ENCODE data around the gene PPP1R3D. TPM values are rescaled to one million over a fixed set of nuclear protein-coding genes. Genes with fewer than 3 reads are reported as not detected.
A peak's percentile ranks its signal among the peaks of the same experiment; 100 is the strongest.

PPP1R3D gene
- total RNA-seq, 2 donors from 2014 or later, result 3.9 to 4.4 TPM

DNA sequence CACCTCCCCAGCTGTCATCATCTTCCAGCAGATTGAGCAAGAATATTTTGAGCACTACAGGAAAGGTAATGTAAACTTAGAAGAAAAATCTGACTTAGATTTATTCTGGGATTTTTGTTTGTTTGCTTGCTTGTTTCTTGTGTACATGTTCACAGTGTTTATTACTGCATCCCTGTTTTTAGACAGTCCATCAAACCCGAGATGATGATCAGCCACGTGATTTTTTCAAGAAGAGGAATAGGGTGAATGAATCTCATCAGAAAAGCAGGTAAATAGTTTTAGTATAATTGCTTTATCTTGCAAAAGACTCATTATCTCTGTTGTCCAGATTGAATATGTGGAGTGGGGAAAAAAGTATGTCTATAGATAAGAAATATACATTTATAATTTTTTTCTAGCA lies 2.1 kb upstream of the PPP1R3D start:
- H3K4me3 Mint-ChIP-seq, result no peak overlapping the region
- no peak for DNase-seq
- no peaks in the 10 kb centered on the region for H3K36me3 Mint-ChIP-seq (ENCODE audit: low read depth)
- H3K27ac Mint-ChIP-seq, result peak overlapping the region; percentile 97
- ATAC-seq, result no peak
- H3K27me3 Mint-ChIP-seq, result no peaks in the 10 kb centered on the region
- H3K9me3 ChIP-seq (ENCODE audit: control insufficient read depth, low read length, poor library complexity, severe bottlenecking), result no peaks in the 10 kb centered on the region
- peaks cover 24% of the 10 kb centered on the region for H3K4me1 Mint-ChIP-seq

DNA sequence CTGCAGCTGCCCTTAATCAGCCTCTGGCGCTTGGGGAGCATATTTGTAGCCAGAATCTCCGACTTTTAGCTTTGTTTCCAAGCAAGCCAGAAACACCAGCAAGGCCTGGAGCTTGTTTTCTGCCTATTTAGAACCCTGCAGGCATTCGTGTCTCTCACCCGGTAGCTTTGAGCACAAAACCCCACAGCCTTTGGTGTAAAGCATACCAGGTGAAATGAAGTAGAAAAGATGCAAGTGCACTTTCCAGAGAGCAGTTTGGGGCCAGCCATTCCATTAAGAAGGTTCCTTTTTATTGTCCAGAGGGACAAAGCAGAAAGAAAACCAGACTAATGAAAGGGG lies 820 bp upstream of the PPP1R3D start:
- peak overlapping the region; percentile 96 for H3K4me3 Mint-ChIP-seq
- peaks cover 30% of the 10 kb centered on the region for H3K4me1 Mint-ChIP-seq
- no peak for ATAC-seq
- no peaks in the 10 kb centered on the region for H3K36me3 Mint-ChIP-seq (ENCODE audit: low read depth)
- no peaks in the 10 kb centered on the region for H3K9me3 ChIP-seq (ENCODE audit: control insufficient read depth, low read length, poor library complexity, severe bottlenecking)
- peak overlapping the region; percentile 97 for H3K27ac Mint-ChIP-seq
- no peak for DNase-seq
- no peaks in the 10 kb centered on the region for H3K27me3 Mint-ChIP-seq

DNA sequence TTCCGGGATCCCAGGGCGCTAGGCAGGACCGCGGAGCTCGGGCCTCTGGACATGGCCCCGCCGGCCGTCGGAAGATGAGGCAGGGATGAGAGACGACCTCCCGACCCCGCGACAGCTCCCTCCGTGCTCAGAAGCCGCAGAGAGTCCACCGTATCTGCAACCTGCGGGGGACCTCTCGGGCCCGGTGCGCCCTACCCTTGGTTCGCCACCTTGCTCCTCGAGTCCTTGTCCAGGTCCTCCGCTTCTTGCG lies 301 bp downstream of the PPP1R3D start:
- H3K9me3 ChIP-seq (ENCODE audit: control insufficient read depth, low read length, poor library complexity, severe bottlenecking), result no peaks in the 10 kb centered on the region
- peak overlapping the region; percentile 96 for H3K4me3 Mint-ChIP-seq
- no peaks in the 10 kb centered on the region for H3K27me3 Mint-ChIP-seq
- ATAC-seq (peak; percentile 3), DNase-seq (no peak)
- H3K27ac Mint-ChIP-seq, result peak overlapping the region; percentile 97
- peaks cover 31% of the 10 kb centered on the region for H3K4me1 Mint-ChIP-seq
- no peaks in the 10 kb centered on the region for H3K36me3 Mint-ChIP-seq (ENCODE audit: low read depth)

DNA sequence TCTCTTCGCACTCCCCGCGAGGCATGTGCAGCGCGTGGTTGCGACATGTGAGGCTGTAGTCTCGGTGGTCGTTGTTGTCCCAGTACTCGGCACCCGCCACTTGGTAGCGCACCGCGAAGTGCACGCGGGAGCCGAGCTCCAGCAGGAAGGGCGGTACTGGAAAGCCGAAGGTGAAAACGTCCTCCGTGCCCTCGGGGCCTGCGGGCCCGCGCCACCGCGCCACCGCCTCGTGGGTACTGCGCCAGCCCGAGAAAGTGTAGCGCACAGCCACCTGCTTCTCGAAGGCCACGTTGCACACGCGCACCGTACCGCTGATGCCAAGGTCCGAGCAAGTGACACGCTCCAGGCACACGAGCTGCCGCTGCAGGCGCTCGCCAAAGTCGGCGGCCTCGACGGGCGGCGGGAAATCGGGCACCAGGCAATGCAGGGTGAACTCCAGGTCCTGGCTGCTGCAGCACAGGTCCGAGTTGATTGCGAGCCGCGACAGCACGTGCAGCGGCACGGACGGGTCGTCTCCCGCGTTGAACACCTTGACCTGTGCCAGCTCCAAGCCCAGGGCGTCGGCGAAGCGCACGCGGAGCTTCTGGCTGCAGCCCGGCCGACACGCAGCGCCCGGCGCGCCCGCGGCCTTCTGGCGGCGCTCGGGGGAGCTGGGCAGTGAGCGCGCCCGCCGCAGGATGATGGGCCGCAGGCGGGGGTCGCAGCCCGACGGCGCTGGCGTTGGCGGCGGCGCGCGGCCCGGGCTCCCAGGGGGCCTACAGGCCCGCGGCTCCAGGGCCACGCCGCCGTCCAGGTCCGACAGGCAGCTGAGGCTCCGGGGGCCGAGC lies 840 bp downstream of the PPP1R3D start:
- no peaks in the 10 kb centered on the region for H3K27me3 Mint-ChIP-seq
- H3K9me3 ChIP-seq (ENCODE audit: control insufficient read depth, low read length, poor library complexity, severe bottlenecking), result no peaks in the 10 kb centered on the region
- no peaks in the 10 kb centered on the region for H3K36me3 Mint-ChIP-seq (ENCODE audit: low read depth)
- H3K4me1 Mint-ChIP-seq, result peaks cover 31% of the 10 kb centered on the region
- H3K4me3 Mint-ChIP-seq, result peak overlapping the region; percentile 96
- ATAC-seq, result no peak
- H3K27ac Mint-ChIP-seq, result peak overlapping the region; percentile 83
- DNase-seq, result no peak

DNA sequence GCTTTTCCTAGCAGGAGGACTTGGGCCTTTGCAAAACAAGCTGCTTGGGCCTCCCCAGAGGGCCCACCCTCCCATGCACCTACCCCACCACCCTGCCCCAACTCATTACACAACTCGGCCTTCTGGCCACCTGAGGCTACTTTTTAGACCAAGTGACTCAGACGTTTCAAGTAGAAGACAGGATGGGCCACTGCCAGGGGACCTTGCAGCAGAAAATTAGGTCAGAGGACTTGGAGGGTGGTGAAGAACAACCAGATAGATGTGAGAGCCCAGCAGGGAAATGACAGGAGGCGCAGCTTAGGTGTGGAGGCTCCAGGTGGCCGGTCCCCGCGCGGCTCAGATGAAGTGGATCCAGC lies 1.4 kb downstream of the PPP1R3D start:
- Mint-ChIP-seq H3K4me3 (peak overlapping the region; percentile 83), H3K4me1 (peaks cover 31% of the 10 kb centered on the region), H3K27ac (peak overlapping the region; percentile 83), H3K36me3 (ENCODE audit: low read depth) (no peaks in the 10 kb centered on the region), H3K27me3 (no peaks in the 10 kb centered on the region)
- H3K9me3 ChIP-seq (ENCODE audit: control insufficient read depth, low read length, poor library complexity, severe bottlenecking), result no peaks in the 10 kb centered on the region
- no peak for ATAC-seq
- no peak for DNase-seq

DNA sequence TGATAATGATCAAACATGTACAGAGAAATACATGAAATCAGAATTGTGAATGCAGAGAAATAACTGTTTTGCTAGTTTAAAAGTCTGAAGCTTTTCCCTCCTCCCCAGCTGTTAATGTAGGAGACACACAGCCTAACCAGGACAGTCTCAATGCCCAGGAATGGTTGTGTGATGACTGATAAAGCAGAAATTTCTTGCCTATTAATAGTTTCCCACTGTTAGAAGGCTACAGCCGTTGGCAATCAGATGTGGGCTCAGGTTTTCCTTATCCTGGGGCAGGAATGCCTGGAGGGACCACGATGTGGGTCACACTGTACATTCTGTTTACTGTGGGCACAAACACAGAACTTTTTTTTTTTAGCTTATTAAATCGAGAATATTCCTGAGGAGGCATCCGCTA lies 1.9 kb downstream of the PPP1R3D start:
- Mint-ChIP-seq H3K4me1 (peaks cover 31% of the 10 kb centered on the region), H3K27me3 (no peaks in the 10 kb centered on the region), H3K4me3 (peak overlapping the region; percentile 83), H3K36me3 (ENCODE audit: low read depth) (no peaks in the 10 kb centered on the region), H3K27ac (peak overlapping the region; percentile 83)
- H3K9me3 ChIP-seq (ENCODE audit: control insufficient read depth, low read length, poor library complexity, severe bottlenecking), result no peaks in the 10 kb centered on the region
- DNase-seq (no peak), ATAC-seq (no peak)

DNA sequence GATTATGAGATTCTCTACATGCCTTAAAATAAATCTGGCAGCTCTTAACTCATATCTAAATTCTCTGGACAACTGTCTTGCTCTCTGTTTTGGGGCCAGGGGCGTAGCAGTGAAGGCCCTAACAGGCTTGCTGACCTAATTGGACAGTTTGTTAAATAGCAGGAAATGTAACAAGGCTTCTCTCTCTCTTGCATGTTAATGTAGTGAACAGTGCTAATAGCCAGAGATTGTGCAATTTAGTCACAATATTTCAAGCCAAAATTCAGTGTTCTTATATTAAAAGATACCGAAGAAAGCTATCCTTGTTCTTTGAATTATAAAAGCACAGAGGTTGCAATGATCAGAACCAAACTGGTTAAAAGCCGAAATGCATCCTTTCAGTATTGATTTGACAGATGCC lies 3.0 kb downstream of the PPP1R3D start:
- no peak for DNase-seq
- no peaks in the 10 kb centered on the region for H3K9me3 ChIP-seq (ENCODE audit: control insufficient read depth, low read length, poor library complexity, severe bottlenecking)
- Mint-ChIP-seq H3K36me3 (ENCODE audit: low read depth) (no peaks in the 10 kb centered on the region), H3K4me1 (peaks cover 31% of the 10 kb centered on the region), H3K27me3 (no peaks in the 10 kb centered on the region), H3K27ac (no peak overlapping the region), H3K4me3 (no peak overlapping the region)
- ATAC-seq, result no peak

DNA sequence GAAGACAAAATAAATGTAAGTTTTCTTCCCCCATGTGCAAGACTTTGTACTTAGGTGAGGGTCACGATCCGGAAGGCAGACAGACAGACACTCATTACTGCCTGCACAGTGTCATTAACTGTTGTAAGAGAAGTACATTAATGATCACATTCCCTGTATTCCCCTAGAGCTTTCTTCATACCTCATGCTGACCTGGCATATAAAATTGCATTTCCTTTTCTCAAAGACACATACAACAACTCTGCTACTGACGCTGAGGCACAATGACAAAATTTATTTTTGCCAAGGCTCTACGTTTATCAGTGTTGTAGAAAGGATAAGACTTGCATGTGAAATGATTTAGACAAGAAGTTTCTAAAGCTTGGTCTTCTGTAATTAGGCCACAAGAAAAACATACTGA lies 3.7 kb downstream of the PPP1R3D start:
- peaks cover 28% of the 10 kb centered on the region for H3K4me1 Mint-ChIP-seq
- H3K27ac Mint-ChIP-seq, result no peak overlapping the region
- ATAC-seq (no peak), DNase-seq (no peak)
- no peaks in the 10 kb centered on the region for H3K27me3 Mint-ChIP-seq
- no peaks in the 10 kb centered on the region for H3K36me3 Mint-ChIP-seq (ENCODE audit: low read depth)
- H3K4me3 Mint-ChIP-seq, result no peak overlapping the region
- no peaks in the 10 kb centered on the region for H3K9me3 ChIP-seq (ENCODE audit: control insufficient read depth, low read length, poor library complexity, severe bottlenecking)

DNA sequence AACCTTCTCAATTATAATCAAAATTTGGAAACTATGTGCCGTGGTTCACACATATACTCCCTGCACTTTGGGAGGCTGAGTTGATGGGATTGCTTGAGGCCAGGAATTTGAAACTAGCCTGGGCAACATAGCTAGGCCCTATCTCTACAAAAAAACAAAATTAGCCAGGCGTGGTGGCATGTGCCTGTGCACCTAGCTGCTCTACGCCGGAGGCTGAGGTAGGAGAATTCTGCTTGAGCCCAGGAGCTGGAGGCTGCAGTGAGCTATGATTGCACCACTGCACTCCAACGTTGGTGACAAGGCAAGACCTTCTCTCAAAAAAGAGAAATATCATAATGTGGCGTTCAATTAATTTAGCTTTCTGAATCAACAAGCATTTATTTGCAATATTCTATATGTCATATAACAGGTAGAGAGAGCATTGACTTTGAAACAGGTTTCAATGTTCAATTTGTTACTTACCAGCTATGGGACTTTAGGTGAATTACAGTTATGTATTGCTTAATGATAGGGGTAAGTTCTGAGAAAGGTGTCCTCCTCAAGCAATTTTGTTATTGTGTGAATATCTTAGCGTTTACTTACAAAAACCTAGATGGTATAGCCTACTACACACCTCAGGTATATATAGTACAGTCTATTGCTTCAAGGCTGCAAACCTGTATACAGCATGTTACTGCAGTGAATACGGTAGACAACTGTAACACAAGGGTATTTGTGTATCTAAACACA lies 4.5 kb downstream of the PPP1R3D start:
- DNase-seq (no peak), ATAC-seq (no peak)
- Mint-ChIP-seq H3K4me3 (no peak overlapping the region), H3K4me1 (peaks cover 24% of the 10 kb centered on the region), H3K36me3 (ENCODE audit: low read depth) (no peaks in the 10 kb centered on the region), H3K27ac (no peak overlapping the region), H3K27me3 (no peaks in the 10 kb centered on the region)
- H3K9me3 ChIP-seq (ENCODE audit: control insufficient read depth, low read length, poor library complexity, severe bottlenecking), result no peaks in the 10 kb centered on the region

DNA sequence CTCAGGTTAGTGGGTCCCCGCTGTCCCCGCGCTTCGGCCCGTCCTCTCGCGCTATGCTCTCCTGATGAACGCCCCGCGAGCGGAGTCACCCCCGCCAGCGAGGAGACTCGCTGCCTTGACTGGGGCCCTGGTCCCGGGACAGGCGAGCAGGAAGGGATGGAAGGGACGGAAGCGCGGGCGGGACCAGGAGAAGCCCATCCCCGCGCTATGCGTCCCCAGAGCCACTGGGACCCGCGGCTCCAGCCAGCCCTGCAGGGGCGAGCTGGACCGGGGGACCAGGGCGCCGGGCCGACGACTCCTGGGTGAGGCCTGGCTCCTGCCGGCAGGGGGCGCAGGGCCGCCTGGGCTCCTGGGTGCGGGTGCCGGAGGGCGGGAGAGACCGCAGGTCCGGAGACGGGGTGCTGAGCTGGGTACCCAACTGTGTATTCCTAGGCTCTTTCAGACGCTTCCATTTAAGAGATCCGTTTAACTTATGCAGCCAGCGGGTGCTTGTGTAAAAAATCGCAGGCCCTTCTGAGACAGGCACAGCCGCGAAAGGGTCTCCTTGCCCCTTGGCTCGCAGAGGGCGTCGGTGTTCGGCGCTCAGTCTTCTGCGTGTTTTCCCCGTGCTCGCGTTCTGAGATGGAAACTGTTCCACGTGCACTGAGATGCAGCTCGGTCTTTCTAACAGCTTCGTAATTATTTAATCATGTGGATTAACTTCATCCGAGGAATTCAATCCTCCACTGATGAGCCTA lies 6.1 kb downstream of the PPP1R3D start:
- Mint-ChIP-seq H3K27ac (no peak overlapping the region), H3K36me3 (ENCODE audit: low read depth) (no peaks in the 10 kb centered on the region), H3K27me3 (no peaks in the 10 kb centered on the region), H3K4me1 (peaks cover 19% of the 10 kb centered on the region), H3K4me3 (peak overlapping the region; percentile 81)
- peak; percentile 80 for ATAC-seq
- H3K9me3 ChIP-seq (ENCODE audit: control insufficient read depth, low read length, poor library complexity, severe bottlenecking), result no peaks in the 10 kb centered on the region
- peak; percentile 68 to 81 (median 79) for DNase-seq

DNA sequence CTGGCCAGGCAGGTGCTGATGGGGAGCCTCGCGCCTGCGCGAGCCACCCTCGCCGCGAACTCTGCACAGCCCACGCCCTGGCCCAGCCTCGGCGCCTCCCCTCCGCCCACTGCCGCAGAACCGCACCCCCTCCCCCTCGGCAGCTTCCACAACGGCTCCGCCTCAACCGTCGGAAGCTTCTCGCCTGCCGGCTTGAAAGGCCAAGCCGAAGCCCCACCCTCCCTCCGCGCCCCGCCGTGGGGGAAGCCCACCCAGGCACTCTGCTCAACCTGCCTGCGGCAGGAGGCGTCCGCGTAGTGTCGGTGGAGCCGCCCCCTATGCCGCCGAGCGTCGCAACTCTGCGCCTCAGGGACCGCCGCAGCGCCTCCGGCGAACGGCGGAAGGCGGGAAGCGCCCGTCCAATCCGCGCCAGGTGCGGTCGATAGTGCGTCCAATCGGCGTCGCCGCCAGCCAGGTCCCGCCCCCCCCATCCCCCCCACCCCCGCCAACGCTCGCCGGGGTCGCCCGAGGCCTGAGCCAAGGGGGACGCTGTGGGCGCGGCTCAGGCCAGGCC lies 6.7 kb downstream of the PPP1R3D start, which contains the start of gene SYCP2:
Gene SYCP2 (minus strand): TSS at position 342 of the 553 bp plus-strand sequence. CDS start 11,224 bp downstream, outside the sequence.
- no peaks in the 10 kb centered on the region for H3K27me3 Mint-ChIP-seq
- H3K4me3 Mint-ChIP-seq, result peak within 1 kb of the TSS; percentile 81
- no peaks in the 10 kb centered on the region for H3K9me3 ChIP-seq (ENCODE audit: control insufficient read depth, low read length, poor library complexity, severe bottlenecking)
- H3K4me1 Mint-ChIP-seq, result peaks cover 13% of the 10 kb centered on the region
- ATAC-seq, result peak; percentile 85
- H3K36me3 Mint-ChIP-seq (ENCODE audit: low read depth), result no peaks in the 10 kb centered on the region
- H3K27ac Mint-ChIP-seq, result no peak within 1 kb of the TSS
- peak; percentile 51 to 62 (median 58) for DNase-seq

DNA sequence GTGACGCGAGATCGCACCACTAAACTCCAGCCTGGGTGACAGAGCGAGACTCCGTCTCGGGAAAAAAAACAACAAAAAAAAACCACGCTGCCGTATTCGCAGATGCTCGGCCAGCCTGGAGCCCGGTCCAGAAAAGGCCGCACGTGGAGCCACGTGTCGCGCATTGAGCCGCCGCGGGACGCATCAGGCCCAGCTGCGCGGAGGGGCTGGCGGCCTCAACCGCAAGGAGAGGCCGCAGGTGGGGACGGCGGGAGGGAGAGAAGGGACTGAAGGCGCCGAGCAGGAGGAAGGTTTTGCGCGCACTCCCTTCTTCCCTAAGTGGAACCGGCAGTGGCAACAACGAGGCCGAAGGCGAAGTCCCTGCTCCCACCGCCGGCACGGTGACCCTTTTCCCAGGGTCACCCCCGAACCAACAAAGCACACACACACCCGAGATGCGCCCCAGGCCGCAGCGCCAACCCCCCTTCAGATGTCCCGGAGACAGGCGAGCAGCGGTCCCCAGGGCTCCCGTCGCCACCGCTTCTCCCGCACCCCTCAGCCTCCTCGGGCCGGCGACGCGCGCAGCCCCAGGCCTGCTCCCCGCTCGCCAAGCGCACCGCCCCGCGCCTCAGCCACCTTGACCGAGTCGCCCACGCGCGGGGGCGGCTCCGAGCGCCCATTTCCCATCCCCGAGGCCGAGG lies 7.3 kb downstream of the PPP1R3D start:
- Mint-ChIP-seq H3K27ac (no peak overlapping the region), H3K4me1 (peaks cover 8% of the 10 kb centered on the region), H3K4me3 (peak overlapping the region; percentile 81), H3K36me3 (ENCODE audit: low read depth) (no peaks in the 10 kb centered on the region), H3K27me3 (no peaks in the 10 kb centered on the region)
- ATAC-seq (no peak), DNase-seq (no peak)
- H3K9me3 ChIP-seq (ENCODE audit: control insufficient read depth, low read length, poor library complexity, severe bottlenecking), result no peaks in the 10 kb centered on the region
